ENCODE data around the gene FCN3.
A peak's percentile ranks its signal among the peaks of the same experiment; 100 is the strongest.

The FCN3 gene

DNA sequence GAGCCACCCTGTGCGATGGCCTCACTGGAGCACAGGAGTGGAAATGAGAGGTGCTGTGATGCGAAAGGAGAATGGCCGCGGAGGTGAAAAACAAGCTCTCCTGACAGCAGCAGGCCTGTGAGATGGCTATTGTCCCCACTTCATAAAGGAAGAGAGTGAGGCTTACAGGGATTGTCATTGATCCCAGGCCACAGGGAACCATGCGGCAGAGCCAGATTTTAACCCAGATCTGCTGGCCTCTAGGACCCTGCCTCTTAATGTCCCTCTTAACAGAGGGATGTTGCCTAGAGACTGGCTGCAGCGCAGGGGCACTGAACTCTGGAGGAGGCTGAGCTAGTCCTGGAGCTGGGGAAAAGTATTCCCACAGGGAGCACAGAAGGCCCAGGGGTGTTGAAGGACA, 35.9 kb downstream of the FCN3 start:
- H3K4me3 ChIP-seq (ENCODE audit: control insufficient read depth, low read depth, low read length), result no peak overlapping the region
- TF ChIP-seq, protein P1, sequence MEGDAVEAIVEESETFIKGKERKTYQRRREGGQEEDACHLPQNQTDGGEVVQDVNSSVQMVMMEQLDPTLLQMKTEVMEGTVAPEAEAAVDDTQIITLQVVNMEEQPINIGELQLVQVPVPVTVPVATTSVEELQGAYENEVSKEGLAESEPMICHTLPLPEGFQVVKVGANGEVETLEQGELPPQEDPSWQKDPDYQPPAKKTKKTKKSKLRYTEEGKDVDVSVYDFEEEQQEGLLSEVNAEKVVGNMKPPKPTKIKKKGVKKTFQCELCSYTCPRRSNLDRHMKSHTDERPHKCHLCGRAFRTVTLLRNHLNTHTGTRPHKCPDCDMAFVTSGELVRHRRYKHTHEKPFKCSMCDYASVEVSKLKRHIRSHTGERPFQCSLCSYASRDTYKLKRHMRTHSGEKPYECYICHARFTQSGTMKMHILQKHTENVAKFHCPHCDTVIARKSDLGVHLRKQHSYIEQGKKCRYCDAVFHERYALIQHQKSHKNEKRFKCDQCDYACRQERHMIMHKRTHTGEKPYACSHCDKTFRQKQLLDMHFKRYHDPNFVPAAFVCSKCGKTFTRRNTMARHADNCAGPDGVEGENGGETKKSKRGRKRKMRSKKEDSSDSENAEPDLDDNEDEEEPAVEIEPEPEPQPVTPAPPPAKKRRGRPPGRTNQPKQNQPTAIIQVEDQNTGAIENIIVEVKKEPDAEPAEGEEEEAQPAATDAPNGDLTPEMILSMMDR (conservative IDR thresholded peaks at IDR 0.05; ENCODE audit: control insufficient read depth, insufficient read depth, low read depth, low read length), result no peak
- DNase-seq (ENCODE audit: low read depth), result no peak

DNA sequence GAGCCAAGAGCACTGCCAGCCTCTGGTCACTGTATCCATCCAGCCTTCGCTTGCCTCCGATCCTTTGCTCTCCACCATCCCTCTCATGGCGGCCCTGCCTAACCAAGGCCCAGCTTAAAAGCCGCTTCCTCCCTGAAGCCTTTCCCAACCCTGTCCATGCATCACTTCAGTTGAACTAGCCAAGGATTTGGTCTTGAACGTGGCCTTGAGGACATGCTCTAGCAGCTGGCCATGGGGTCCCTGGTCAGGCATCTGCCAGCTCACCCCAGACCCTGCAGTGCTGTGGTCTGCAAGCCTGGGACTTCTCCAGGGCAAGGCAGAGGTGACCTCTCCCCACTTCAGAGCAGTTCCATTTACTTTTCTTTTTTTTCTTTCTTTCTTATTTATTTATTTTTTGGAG, 37.9 kb downstream of the FCN3 start:
- TF ChIP-seq, protein P1 (conservative IDR thresholded peaks at IDR 0.05; ENCODE audit: control insufficient read depth, insufficient read depth, low read depth, low read length), result no peak

DNA sequence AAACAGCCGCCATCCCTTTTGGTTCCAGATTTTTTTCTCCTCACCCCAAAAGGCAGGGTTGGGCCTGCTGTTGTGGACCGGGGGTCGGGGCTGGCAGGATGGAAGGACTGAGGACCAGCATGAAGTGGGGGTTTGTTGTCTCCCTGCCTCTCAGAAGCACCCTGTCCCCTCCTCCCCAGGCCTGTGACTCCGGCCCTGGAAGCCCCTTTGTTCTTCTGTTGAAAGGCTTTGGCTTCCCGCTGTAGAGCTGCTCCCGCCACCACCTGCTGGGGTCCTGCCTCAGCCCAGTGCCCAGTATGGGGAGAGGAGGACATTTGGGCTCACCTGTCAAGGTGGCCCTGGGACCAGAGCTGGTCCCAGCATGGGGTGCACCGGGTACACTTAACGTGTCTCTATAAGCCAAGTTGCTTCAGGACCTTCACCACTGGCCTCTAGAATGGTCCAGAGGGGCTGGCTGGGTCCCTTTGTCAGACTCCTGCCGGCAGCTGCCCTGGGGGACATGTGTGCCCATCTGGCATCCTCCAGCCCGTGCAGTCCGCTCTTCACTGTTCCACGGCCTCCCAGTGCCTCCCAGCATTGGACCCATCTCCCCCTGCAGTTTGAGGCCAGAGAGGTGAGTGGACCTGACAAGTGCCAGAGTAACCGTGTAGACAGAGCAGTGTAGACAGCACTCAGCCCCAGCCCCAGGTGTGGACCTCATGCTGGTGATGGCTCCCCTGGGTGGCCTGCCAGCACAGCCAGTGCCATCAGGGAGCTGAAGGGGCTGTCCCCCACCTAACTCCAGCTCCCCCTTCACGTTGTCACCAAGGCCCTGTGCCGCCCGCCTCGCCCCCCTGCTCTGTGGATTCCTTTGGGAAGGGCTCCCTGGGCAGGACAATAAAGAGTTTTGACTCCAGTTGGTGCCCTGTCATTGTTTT, 38.9 kb downstream of the FCN3 start:
- no peak for DNase-seq (ENCODE audit: low read depth)
- no peak overlapping the region for H3K4me3 ChIP-seq (ENCODE audit: control insufficient read depth, low read depth, low read length)
- TF ChIP-seq, protein P1 (conservative IDR thresholded peaks at IDR 0.05; ENCODE audit: control insufficient read depth, insufficient read depth, low read depth, low read length), result no peak

More for the DNA sequence above, 37.9 kb downstream of the FCN3 start:
- no peak overlapping the region for H3K4me3 ChIP-seq (ENCODE audit: control insufficient read depth, low read depth, low read length)
- no peak for DNase-seq (ENCODE audit: low read depth)

DNA sequence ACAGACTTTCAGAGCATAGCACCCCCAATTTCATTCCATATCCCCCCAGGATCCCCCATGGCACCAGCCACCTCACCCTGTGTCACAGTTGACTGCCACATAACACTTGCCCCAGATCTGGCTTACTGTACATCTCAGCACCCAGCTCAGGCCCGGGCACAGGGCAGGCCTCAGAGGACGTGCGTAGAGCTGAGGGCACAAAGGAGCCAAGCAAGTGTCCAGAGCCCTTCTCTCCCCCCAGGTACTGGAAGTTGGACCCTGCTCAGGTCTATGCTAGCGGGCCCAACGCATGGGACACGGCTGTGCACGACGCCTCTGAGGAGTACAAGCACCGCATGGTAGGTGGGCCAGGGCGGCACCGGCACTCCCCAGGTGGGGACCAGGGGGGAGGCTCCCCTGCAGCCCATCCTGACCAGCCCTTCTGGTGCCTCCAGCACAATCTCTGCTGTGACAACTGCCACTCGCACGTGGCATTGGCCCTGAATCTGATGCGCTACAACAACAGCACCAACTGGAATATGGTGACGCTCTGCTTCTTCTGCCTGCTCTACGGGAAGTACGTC, 40.8 kb downstream of the FCN3 start:
- DNase-seq (ENCODE audit: low read depth), result no peak
- TF ChIP-seq, protein P1 (conservative IDR thresholded peaks at IDR 0.05; ENCODE audit: control insufficient read depth, insufficient read depth, low read depth, low read length), result no peak
- no peak overlapping the region for H3K4me3 ChIP-seq (ENCODE audit: control insufficient read depth, low read depth, low read length)

DNA sequence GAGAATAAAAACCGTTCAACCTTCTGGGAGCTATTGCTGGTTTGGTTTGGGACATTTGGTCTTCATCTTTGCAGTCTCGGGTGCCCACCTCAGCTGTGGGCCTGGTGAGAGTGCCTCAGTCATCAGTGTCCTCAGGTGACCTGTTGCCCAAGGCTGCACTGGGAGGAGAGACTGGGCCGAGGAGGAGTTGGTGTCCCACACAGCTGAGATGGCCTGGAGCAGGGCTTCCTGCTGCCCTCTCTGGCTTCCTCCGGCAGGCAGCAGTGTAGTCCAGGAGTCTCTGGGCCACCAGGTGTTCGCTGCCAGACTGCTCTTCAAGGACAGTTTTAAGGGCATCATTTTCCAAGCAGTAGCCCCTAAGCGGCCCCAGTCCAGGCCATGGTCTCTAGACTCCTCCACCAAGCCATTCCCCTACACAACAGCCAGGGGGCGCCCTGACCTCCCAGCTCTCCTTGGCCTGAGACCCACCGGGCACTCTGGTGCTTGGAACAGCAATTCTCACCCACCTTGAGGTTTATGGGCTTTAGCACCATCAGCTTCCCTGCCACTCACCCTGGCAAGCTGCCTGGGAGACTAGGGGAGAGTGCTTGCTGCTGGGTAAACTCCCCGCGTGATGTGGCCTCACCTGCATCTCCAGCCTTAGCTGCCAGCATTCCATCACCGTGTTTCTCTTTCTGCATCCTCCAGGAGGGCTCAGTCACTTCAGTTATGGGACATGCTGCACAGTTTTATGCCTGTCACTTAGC, 41.9 kb downstream of the FCN3 start:
- TF ChIP-seq, protein P1 (conservative IDR thresholded peaks at IDR 0.05; ENCODE audit: control insufficient read depth, insufficient read depth, low read depth, low read length), result peak; percentile 76
- DNase-seq (ENCODE audit: low read depth), result peak; percentile 44
- H3K4me3 ChIP-seq (ENCODE audit: control insufficient read depth, low read depth, low read length), result no peak overlapping the region

DNA sequence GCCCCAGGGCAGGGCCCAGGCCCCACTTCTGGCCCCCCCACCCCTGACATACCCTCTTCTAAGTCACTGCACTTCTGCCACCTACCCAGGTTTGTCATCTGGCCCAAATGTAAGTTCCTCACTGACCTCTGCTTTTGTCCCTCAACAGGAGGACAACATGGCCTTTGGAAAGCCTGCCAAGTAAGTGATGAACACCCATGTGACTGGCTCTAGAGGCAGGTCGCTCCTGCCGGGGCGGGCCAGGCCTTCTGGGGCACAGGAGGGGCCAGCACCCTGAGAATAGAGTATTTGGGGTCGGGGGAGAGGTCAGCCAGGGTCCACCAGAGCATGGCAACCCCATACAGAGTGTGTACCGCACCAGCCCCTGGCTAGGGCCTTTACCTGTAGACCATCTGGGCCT, 42.7 kb downstream of the FCN3 start:
- H3K4me3 ChIP-seq (ENCODE audit: control insufficient read depth, low read depth, low read length), result no peak overlapping the region
- DNase-seq (ENCODE audit: low read depth), result no peak
- TF ChIP-seq, protein P1 (conservative IDR thresholded peaks at IDR 0.05; ENCODE audit: control insufficient read depth, insufficient read depth, low read depth, low read length), result no peak
